ENCODE data around the gene PXDN. TPM values are rescaled to one million over a fixed set of nuclear protein-coding genes. Genes with fewer than 3 reads are reported as not detected.

Gene PXDN
- total RNA-seq, 1 experiment from 2014 or later = 0.25 TPM

- ChIA-PET POLR2A (no interaction called here), CTCF (no interaction called here)
- BruUV-seq (replicated peaks) = no TSS peak
- peaks cover 4% of the 10 kb centered on the region; the same call in 1 of the 2 replicates for H3K9me3 ChIP-seq
- no peak overlapping the region for H3K27ac Mint-ChIP-seq (ENCODE audit: unreplicated experiment)
- TF ChIP-seq CTCF (IDR thresholded peaks at IDR 0.05; ENCODE audit: insufficient read depth in 1 of 2, low read depth in 1 of 2, low read length in 1 of 2, severe bottlenecking in 1 of 2, unreplicated experiment in 1 of 2) = no peak
- no peaks in the 10 kb centered on the region for H3K9me3 Mint-ChIP-seq (ENCODE audit: unreplicated experiment)
- no peak overlapping the region for H3K4me3 Mint-ChIP-seq (ENCODE audit: unreplicated experiment)
- H3K4me3 ChIP-seq (ENCODE audit: low read depth, low read length) = no peak overlapping the region
- H3K36me3 Mint-ChIP-seq (ENCODE audit: insufficient read depth, unreplicated experiment) = no peaks in the 10 kb centered on the region
- intact Hi-C loops (cut with micrococcal nuclease; ENCODE audit: unreplicated experiment) = no loop called here
- H3K36me3 ChIP-seq (ENCODE audit: control insufficient read depth, insufficient read depth, low read length) = no peaks in the 10 kb centered on the region
- no peaks in the 10 kb centered on the region for H3K4me1 Mint-ChIP-seq (ENCODE audit: low read depth, unreplicated experiment)
- peaks cover 6% of the 10 kb centered on the region for H3K27me3 Mint-ChIP-seq (ENCODE audit: insufficient read depth, unreplicated experiment)
- DNase-seq = no peak
- H3K27me3 ChIP-seq (replicated peaks; ENCODE audit: control insufficient read depth, insufficient read depth, low read length) = no peaks in the 10 kb centered on the region
- H3K4me1 ChIP-seq = no peaks in the 10 kb centered on the region
Observed at GRCh38 chr2:1742681-1743395, 1.5 kb downstream of the PXDN start.

GRCh38 chr2:1742301-1742680 is 2.0 kb downstream of the PXDN start:
- no peaks in the 10 kb centered on the region for H3K4me1 Mint-ChIP-seq (ENCODE audit: low read depth, unreplicated experiment)
- no peaks in the 10 kb centered on the region for H3K36me3 Mint-ChIP-seq (ENCODE audit: insufficient read depth, unreplicated experiment)
- no peak overlapping the region for H3K4me3 Mint-ChIP-seq (ENCODE audit: unreplicated experiment)
- H3K9me3 Mint-ChIP-seq (ENCODE audit: unreplicated experiment) = no peaks in the 10 kb centered on the region
- ChIA-PET POLR2A (no interaction called here), CTCF (no interaction called here)
- no peak overlapping the region for H3K4me3 ChIP-seq (ENCODE audit: low read depth, low read length)
- H3K9me3 ChIP-seq = peaks cover 4% of the 10 kb centered on the region; the same call in 1 of the 2 replicates
- no peak for DNase-seq
- H3K27me3 Mint-ChIP-seq (ENCODE audit: insufficient read depth, unreplicated experiment) = peaks cover 6% of the 10 kb centered on the region
- H3K27me3 ChIP-seq (replicated peaks; ENCODE audit: control insufficient read depth, insufficient read depth, low read length) = no peaks in the 10 kb centered on the region
- H3K36me3 ChIP-seq (ENCODE audit: control insufficient read depth, insufficient read depth, low read length) = no peaks in the 10 kb centered on the region
- no peak overlapping the region for H3K27ac Mint-ChIP-seq (ENCODE audit: unreplicated experiment)
- intact Hi-C loops (cut with micrococcal nuclease; ENCODE audit: unreplicated experiment) = no loop called here
- peaks cover under 1% of the 10 kb centered on the region for H3K4me1 ChIP-seq
- no peak for TF ChIP-seq CTCF (IDR thresholded peaks at IDR 0.05; ENCODE audit: insufficient read depth in 1 of 2, low read depth in 1 of 2, low read length in 1 of 2, severe bottlenecking in 1 of 2, unreplicated experiment in 1 of 2)
- no TSS peak for BruUV-seq (replicated peaks)

GRCh38 chr2:1741851-1742250 is 2.5 kb downstream of the PXDN start:
- no TSS peak for BruUV-seq (replicated peaks)
- no peak overlapping the region for H3K27ac Mint-ChIP-seq (ENCODE audit: unreplicated experiment)

More at GRCh38 chr2:1741851-1742250, 2.5 kb downstream of the PXDN start:
- H3K4me3 ChIP-seq (ENCODE audit: low read depth, low read length) = no peak overlapping the region
- ChIA-PET CTCF (no interaction called here), POLR2A (no interaction called here)
- Mint-ChIP-seq H3K27me3 (ENCODE audit: insufficient read depth, unreplicated experiment) (peaks cover 2% of the 10 kb centered on the region), H3K4me1 (ENCODE audit: low read depth, unreplicated experiment) (no peaks in the 10 kb centered on the region), H3K36me3 (ENCODE audit: insufficient read depth, unreplicated experiment) (no peaks in the 10 kb centered on the region), H3K9me3 (ENCODE audit: unreplicated experiment) (no peaks in the 10 kb centered on the region), H3K4me3 (ENCODE audit: unreplicated experiment) (no peak overlapping the region)
- DNase-seq = no peak
- intact Hi-C loops (cut with micrococcal nuclease; ENCODE audit: unreplicated experiment) = no loop called here
- H3K36me3 ChIP-seq (ENCODE audit: control insufficient read depth, insufficient read depth, low read length) = no peaks in the 10 kb centered on the region
- no peak for TF ChIP-seq CTCF (IDR thresholded peaks at IDR 0.05; ENCODE audit: insufficient read depth in 1 of 2, low read depth in 1 of 2, low read length in 1 of 2, severe bottlenecking in 1 of 2, unreplicated experiment in 1 of 2)
- no peaks in the 10 kb centered on the region for H3K27me3 ChIP-seq (replicated peaks; ENCODE audit: control insufficient read depth, insufficient read depth, low read length)
- H3K4me1 ChIP-seq = peaks cover 5% of the 10 kb centered on the region
- H3K9me3 ChIP-seq = peaks cover 4% of the 10 kb centered on the region; the same call in 1 of the 2 replicates
